GM13976 (cell line): ENCODE results near the gene TEN1.

Source experiments
- DNase-seq: peaks from one replicate; pipeline ENCODE4 v3.0.0; 2012; ENCODE audit warnings: low spot score
- in situ Hi-C: fragments of 300-500 bp; cut with MboI; formaldehyde crosslinking; loops from one replicate; pipeline ENCODE4 v1.12.0; 2022; ENCODE audit warnings: low sequenced_read_pairs, mixed read lengths, inconsistent platforms; ENCODE audit not compliant: unreplicated experiment
- TF ChIP-seq, protein P1 (sequence below): IDR thresholded peaks from 2 replicates; pipeline ENCODE4 v1.5.1; 2012; ENCODE audit warnings: borderline replicate concordance, mild to moderate bottlenecking; ENCODE audit not compliant: insufficient read depth; ENCODE audit errors: extremely low read depth, missing control alignments, control extremely low read depth

TEN1 gene

DNA sequence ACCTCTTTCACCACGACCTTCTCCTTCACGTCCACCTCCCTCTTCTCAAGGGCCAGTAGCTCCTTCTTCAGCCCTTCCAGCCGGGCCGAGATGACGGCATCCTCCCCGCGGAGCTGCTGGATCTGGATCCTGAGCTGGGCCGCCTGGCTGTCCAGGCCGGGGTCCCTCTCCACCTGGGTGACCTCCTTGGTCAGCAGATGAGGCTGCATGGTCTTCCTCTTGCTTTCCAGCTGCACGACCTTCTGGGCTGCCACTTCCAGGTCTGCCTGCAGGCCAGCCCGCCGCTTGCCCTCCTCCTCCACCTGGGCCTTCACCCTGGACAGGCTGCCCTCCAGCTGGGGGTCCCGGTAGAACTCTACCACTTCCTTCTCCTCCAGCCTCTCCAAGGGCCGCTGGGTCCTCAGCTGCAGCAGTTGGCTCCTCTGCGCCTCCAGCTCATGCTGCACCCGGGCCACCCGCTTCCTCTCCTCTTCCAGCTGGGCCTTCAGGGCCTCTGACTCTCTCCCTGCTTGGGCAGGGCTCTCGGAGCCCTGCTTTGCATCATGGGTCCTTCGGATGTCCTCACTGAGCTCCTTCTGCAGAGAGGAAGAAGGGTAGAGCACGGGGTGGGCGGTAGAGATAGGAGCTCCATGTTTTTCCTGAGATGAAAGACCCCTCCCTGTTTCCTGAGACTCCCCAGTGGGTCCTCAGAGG is 31.1 kb downstream of the TEN1 start:
- TF ChIP-seq, protein P1, sequence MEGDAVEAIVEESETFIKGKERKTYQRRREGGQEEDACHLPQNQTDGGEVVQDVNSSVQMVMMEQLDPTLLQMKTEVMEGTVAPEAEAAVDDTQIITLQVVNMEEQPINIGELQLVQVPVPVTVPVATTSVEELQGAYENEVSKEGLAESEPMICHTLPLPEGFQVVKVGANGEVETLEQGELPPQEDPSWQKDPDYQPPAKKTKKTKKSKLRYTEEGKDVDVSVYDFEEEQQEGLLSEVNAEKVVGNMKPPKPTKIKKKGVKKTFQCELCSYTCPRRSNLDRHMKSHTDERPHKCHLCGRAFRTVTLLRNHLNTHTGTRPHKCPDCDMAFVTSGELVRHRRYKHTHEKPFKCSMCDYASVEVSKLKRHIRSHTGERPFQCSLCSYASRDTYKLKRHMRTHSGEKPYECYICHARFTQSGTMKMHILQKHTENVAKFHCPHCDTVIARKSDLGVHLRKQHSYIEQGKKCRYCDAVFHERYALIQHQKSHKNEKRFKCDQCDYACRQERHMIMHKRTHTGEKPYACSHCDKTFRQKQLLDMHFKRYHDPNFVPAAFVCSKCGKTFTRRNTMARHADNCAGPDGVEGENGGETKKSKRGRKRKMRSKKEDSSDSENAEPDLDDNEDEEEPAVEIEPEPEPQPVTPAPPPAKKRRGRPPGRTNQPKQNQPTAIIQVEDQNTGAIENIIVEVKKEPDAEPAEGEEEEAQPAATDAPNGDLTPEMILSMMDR = no peak
- no peak for DNase-seq
- in situ Hi-C loops = loop anchor here (5.0 to 10.0 kb wide), 3 partner anchors 98 to 285 kb away; no protein-coding TSS in a partner anchor

DNA sequence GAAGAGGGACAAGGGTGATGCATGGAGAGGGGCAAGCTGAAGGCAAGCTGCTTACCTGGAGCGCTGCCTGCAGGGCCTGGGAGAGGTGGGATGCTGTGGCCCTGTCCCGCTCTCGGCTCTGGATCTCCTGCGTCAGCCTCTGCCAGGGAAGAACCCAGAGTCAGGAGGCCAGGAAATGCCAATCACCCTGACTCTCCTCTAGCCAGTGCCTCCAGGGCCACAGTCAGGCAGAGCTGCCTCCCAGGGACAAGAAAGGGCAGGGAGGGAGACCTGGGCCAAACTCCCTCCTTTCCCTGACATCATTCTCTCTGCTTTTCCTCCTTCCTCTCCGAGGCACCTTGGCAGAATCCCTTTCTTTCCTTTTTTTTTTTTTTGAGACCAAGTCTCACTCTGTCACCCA is 32.9 kb downstream of the TEN1 start:
- TF ChIP-seq, protein P1 = no peak
- DNase-seq = no peak
- in situ Hi-C loops = loop anchor here (5.0 to 10.0 kb wide), 2 partner anchors 100 to 103 kb away; no protein-coding TSS in a partner anchor

DNA sequence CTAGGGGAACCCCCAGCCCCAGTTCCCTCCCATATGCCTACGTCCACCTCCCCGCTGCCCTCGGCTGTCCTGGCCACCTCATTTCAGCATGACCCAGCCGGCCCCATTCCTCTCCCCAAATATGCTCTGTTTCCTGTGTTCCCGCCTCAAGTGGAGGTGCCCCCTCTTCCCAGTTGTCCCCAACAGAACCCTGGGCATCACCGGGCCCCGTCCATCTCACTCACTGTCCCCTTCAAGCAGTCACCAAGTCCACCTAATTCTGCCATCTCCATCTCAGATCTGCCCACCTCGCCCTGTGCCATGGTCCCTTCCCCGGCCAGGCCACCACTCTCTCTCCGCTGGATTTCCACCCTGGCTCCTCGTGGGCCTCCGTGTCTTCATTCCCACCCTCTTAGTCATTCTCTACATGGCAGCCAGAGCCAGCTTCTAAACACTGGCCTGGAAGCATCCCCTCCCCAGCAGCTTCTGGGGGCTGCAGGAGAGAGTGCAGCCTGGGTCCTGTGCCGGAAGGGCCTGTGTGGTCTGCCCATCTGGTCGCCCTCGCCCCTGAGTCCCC is 34.4 kb downstream of the TEN1 start:
- in situ Hi-C loops = loop anchor here (5.0 to 10.0 kb wide), 2 partner anchors 101 kb away; no protein-coding TSS in a partner anchor
- TF ChIP-seq, protein P1 = no peak
- no peak for DNase-seq

DNA sequence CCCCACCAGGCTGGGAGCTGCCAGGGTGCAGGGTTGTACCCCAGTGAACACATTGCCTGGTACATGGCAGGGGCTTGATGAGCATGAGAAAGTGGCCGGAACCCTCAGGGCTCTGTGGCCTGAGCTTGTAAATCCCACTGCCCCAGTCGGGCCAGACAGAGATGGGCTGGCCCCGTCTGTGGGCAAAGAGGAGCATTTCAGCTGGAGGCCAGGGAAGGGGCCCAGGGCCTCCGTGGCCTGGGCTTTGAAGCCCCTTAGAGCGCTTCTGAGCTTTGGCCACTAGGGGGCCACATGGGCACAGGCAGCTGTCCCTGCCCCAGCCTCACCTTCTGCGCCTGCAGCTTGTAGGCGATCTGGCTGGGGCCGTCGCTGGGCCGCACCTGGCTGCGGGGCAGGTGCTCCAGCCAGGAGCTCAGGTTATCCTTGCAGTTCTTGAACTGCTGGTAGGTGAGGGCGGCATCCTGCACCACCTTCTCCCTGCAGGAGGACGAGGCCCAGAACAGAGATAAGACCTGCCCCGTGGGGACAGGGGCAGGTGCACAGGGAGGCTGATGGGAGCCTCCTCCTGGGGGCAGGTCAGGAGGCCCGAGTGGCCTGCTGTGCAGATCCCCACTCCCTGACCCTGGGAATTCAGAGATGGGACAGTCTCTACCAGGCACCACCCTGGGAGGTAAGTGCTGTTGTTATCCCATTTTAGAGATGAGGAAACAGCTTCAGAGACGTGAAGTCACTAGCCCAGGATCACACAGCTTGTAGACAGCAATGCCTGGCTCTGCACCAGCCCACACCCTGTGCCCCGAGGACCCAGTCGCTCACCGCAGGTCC is 35.3 kb downstream of the TEN1 start:
- in situ Hi-C loops = loop anchor here (5.0 to 10.0 kb wide), 2 partner anchors 100 to 102 kb away; no protein-coding TSS in a partner anchor
- DNase-seq = peak; percentile 95
- TF ChIP-seq, protein P1 = peak; percentile 91

DNA sequence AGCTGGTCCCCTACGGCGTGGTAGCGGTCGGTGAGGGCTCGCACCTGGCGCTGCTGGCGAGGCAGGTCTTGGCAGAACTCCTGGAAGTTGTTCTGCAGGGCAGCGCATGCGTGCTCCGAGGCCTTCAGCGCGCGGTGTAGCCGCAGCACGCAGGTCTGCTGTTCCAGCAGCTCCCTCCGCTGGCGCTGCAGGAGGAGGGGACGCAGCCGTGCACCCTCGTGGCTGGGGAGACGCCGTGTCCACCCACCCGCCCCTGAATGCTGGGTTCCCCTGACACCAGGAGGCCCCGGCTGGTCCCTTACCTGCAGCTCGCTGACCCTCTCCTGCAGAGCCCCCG is 35.9 kb downstream of the TEN1 start:
- in situ Hi-C loops = loop anchor here (5.0 to 10.0 kb wide), 2 partner anchors 100 to 103 kb away; no protein-coding TSS in a partner anchor
- no peak for DNase-seq
- TF ChIP-seq, protein P1 = no peak

DNA sequence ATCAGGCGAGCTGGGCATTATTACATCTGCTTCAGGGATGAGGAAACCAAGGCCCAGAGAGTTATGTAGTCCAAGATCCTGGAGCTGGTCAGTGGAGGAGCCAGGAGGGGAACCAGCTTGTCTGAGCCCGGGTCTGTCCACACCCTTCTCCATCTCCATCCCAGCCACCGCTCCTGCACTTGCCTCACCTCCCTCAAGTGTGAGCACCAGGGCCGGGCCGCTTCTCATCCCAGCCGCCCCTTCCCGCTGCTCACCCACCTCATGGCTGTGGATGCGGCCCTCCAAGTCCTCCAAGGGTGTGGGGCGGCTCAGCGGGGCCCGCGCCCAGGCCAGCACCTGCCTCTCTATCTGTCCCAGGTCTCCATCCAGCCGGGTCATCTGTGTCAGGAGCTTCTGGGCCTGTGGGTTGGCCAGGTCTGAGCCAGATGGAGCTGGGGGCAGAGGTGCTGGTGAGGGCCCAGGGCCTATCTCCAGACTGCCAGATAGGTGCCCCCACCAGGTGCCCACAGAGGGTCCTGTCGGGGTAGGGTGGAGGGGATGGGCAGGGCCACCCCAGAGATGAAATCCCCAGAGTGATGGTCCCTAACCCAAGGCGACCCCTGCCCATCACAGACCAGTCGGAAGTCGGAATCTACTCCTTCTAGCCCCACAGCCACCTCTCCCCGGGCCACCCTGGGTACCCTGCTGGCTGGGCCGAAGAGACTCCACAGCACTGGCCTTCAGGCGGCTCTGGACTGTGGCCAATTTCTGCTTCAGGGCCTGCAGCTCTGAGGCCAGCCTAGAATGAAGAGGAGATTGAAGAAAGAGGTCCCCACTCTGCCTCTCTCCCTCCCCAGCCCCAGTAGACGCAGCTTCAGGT is 38.7 kb downstream of the TEN1 start:
- TF ChIP-seq, protein P1 = no peak
- in situ Hi-C loops = loop anchor here (10.0 kb wide), 1 partner anchor 97 kb away; no protein-coding TSS in a partner anchor
- DNase-seq = no peak
